T-cell (primary cell): ENCODE measurements around the gene PPP1R12A. TPM values are rescaled to one million over a fixed set of nuclear protein-coding genes. Genes with fewer than 3 reads are reported as not detected.

Experiments
- ATAC-seq, 4 experiments: fragments of 200-7000 bp in 3 of 4; fragments of 150-1000 bp in 1 of 4; cut with Tn5 transposase; replicated peaks in 1 of 4; 1 replicate in 3 of 4; 2 replicates in 1 of 4; pipeline ENCODE4 v1.10.0; 2021; ENCODE audit warnings: moderate library complexity in 3 of 4, mild to moderate bottlenecking in 2 of 4, moderate number of reproducible peaks in 1 of 4
- CTCF ChIA-PET, 2 donors: fragments of 300-600 bp; sonication (Branson Sonifier 250); formaldehyde crosslinking; loops; one replicate each; lab custom pipeline; 2022; ENCODE audit warnings: antibody characterized with exemption in 2 of 2; lab: Charles Lee
- POLR2A ChIA-PET, 2 donors: fragments of 300-600 bp; sonication (Branson Sonifier 250); formaldehyde crosslinking; loops; one replicate each; lab custom pipeline; 2022; ENCODE audit warnings: antibody characterized with exemption in 2 of 2; lab: Charles Lee
- DNase-seq, 35 experiments: peaks; one replicate each; pipeline versions ENCODE4 v3.0.0 to v3.0.0-alpha.2; 2013 to 2023
- H3K27ac ChIP-seq: one replicate; pipeline ENCODE4 v1.5.1; 2013; ENCODE audit warnings: low read length
- H3K27me3 ChIP-seq, 2 experiments: replicated peaks in 1 of 2; 1 replicate in 1 of 2; 2 replicates in 1 of 2; pipeline versions ENCODE4 v1.6.1 to v1.7.0; 2013; ENCODE audit warnings: low read length in 1 of 2, mixed read lengths in 1 of 2; ENCODE audit not compliant: control insufficient read depth in 2 of 2, insufficient read depth in 2 of 2; ENCODE audit errors: extremely low read depth in 1 of 2
- H3K36me3 ChIP-seq, 2 donors: 1 replicate in 1 of 2; 2 replicates in 1 of 2; pipeline versions ENCODE4 v1.6.1 to v1.7.0; 2013; ENCODE audit warnings: low read length in 1 of 2; ENCODE audit not compliant: control insufficient read depth in 2 of 2, insufficient read depth in 1 of 2; ENCODE audit errors: extremely low read depth in 1 of 2
- H3K4me1 ChIP-seq, 2 experiments: 1 replicate in 1 of 2; 2 replicates in 1 of 2; pipeline versions ENCODE4 v1.6.1 to v1.7.0; 2013; ENCODE audit warnings: low read length in 2 of 2, mixed read lengths in 1 of 2; ENCODE audit not compliant: insufficient read depth in 2 of 2, control insufficient read depth in 1 of 2; ENCODE audit errors: extremely low read depth in 1 of 2
- H3K4me3 ChIP-seq, 2 donors: 1 replicate in 1 of 2; 2 replicates in 1 of 2; pipeline versions ENCODE4 v1.5.1 to v1.7.0; 2013; ENCODE audit warnings: mild to moderate bottlenecking in 2 of 2, low read length in 1 of 2, moderate library complexity in 1 of 2; ENCODE audit not compliant: control insufficient read depth in 1 of 2; ENCODE audit errors: extremely low read depth in 1 of 2
- H3K9me3 ChIP-seq: 2 replicates; pipeline ENCODE4 v1.7.0; 2013
- H3K27ac Mint-ChIP-seq, 2 donors: one replicate each; pipeline ENCODE4 v1.8.0; 2020 to 2021; ENCODE audit warnings: mild to moderate bottlenecking in 2 of 2, mixed read lengths in 2 of 2
- H3K27me3 Mint-ChIP-seq, 2 donors: one replicate each; pipeline ENCODE4 v1.8.0; 2021 to 2022; ENCODE audit warnings: mixed read lengths in 2 of 2
- H3K36me3 Mint-ChIP-seq: one replicate; pipeline ENCODE4 v1.8.0; 2021; ENCODE audit warnings: mixed read lengths
- H3K4me1 Mint-ChIP-seq, 3 donors: one replicate each; pipeline ENCODE4 v1.8.0; 2020 to 2022; ENCODE audit warnings: mixed read lengths in 3 of 3, mild to moderate bottlenecking in 1 of 3
- H3K4me3 Mint-ChIP-seq, 3 donors: one replicate each; pipeline ENCODE4 v1.8.0; 2020 to 2022; ENCODE audit warnings: mild to moderate bottlenecking in 3 of 3, mixed read lengths in 3 of 3, moderate library complexity in 3 of 3
- H3K9me3 Mint-ChIP-seq, 3 donors: one replicate each; pipeline ENCODE4 v1.8.0; 2020 to 2022; ENCODE audit warnings: mixed read lengths in 3 of 3
- WGBS: methylation state at CpG from one replicate; pipeline ENCODE4 v1.1.5; 2013; ENCODE audit warnings: missing lambda C conversion rate; ENCODE audit not compliant: insufficient coverage; 5-methylcytosine and 5-hydroxymethylcytosine counted together
- total RNA-seq, 35 experiments: library from RNA in 6 of 35; stranded (reverse) in 6 of 35; fragments of 120-200 nt in 1 of 35; gene quantifications; one replicate each; pipeline versions ENCODE4 v1.2.1 to v1.2.4 and lab custom pipeline; 2013 to 2026

The PPP1R12A gene
- total RNA-seq, 5 donors from 2014 or later (not counting 1 experiment from before 2014, with no cell fraction given), result 84.8 to 109 (median 89.5) TPM

- Histone ChIP-seq H3K9me3 (peaks cover 4% of the 10 kb centered on the region), H3K4me3 (no peak overlapping the region), H3K36me3 (peaks cover 9 to 32% of the 10 kb centered on the region in 2 donors), H3K27me3 (no peaks in the 10 kb centered on the region), H3K27ac (no peak overlapping the region), H3K4me1 (peaks cover 2 to 11% of the 10 kb centered on the region in 2 experiments)
- DNase-seq, result no peak
- Mint-ChIP-seq H3K27ac (peak overlapping the region; percentile 5 to 8), H3K4me1 (peaks cover 44 to 55% (median 52%) of the 10 kb centered on the region in 3 donors), H3K27me3 (no peaks in the 10 kb centered on the region), H3K36me3 (peaks cover 66% of the 10 kb centered on the region), H3K9me3 (peaks cover 10 to 17% (median 16%) of the 10 kb centered on the region in 3 donors), H3K4me3 (no peak overlapping the region)
- POLR2A ChIA-PET, result interaction anchor here in 1 of 2 donors (0.6 kb wide), 1 partner anchor 17 kb away, joined by 3 read pairs; no protein-coding TSS in a partner anchor
- no CpG with 5 or more reads among the region's 4 CpGs for WGBS
- no peak for ATAC-seq
- CTCF ChIA-PET, result no interaction called here
Measured at GRCh38 chr12:79841878-79842265, 93.0 kb downstream of the PPP1R12A start.

GRCh38 chr12:79841248-79841877 lies 93.5 kb downstream of the PPP1R12A start:
- Mint-ChIP-seq H3K9me3 (peaks cover 10 to 17% (median 16%) of the 10 kb centered on the region in 3 donors), H3K27ac (peak overlapping the region; percentile 5 to 8), H3K27me3 (no peaks in the 10 kb centered on the region), H3K36me3 (peaks cover 66% of the 10 kb centered on the region), H3K4me1 (peaks cover 44 to 53% (median 49%) of the 10 kb centered on the region in 3 donors), H3K4me3 (no peak overlapping the region)
- POLR2A ChIA-PET, result no interaction called here
- Histone ChIP-seq H3K36me3 (peaks cover 9 to 32% of the 10 kb centered on the region in 2 donors), H3K27ac (no peak overlapping the region), H3K4me3 (no peak overlapping the region), H3K27me3 (no peaks in the 10 kb centered on the region), H3K9me3 (peaks cover 4% of the 10 kb centered on the region), H3K4me1 (peaks cover 2 to 11% of the 10 kb centered on the region in 2 experiments)
- DNase-seq (no peak), ATAC-seq (no peak)
- CTCF ChIA-PET, result no interaction called here
- WGBS, result 100% methylated on average over 1 of the region's 4 CpGs

- H3K9me3 Mint-ChIP-seq, result peaks cover 10 to 17% (median 16%) of the 10 kb centered on the region in 3 donors
- ChIA-PET CTCF (no interaction called here), POLR2A (no interaction called here)
- no peak overlapping the region for H3K4me3 Mint-ChIP-seq
- Histone ChIP-seq H3K27me3 (no peaks in the 10 kb centered on the region), H3K4me3 (no peak overlapping the region), H3K27ac (no peak overlapping the region), H3K36me3 (peaks cover 7 to 18% of the 10 kb centered on the region in 2 donors), H3K4me1 (peaks cover 2 to 11% of the 10 kb centered on the region in 2 experiments), H3K9me3 (peaks cover 4% of the 10 kb centered on the region)
- no peaks in the 10 kb centered on the region for H3K27me3 Mint-ChIP-seq
- 86% methylated on average over 3 of the region's 3 CpGs for WGBS
- H3K4me1 Mint-ChIP-seq, result peaks cover 58 to 67% (median 64%) of the 10 kb centered on the region in 3 donors
- no peak for DNase-seq
- peaks cover 66% of the 10 kb centered on the region for H3K36me3 Mint-ChIP-seq
- no peak for ATAC-seq
- no peak overlapping the region for H3K27ac Mint-ChIP-seq
Measured at GRCh38 chr12:79838359-79838758, 96.5 kb downstream of the PPP1R12A start.

- DNase-seq (no peak), ATAC-seq (no peak)
- no peaks in the 10 kb centered on the region for H3K27me3 Mint-ChIP-seq
- peaks cover 2 to 13% of the 10 kb centered on the region in 2 experiments for H3K4me1 ChIP-seq
- H3K36me3 ChIP-seq, result peaks cover 7 to 18% of the 10 kb centered on the region in 2 donors
- CTCF ChIA-PET, result no interaction called here
- H3K4me3 ChIP-seq, result no peak overlapping the region
- POLR2A ChIA-PET, result no interaction called here
- no peak overlapping the region for H3K4me3 Mint-ChIP-seq
- H3K9me3 Mint-ChIP-seq, result peaks cover 10 to 17% (median 16%) of the 10 kb centered on the region in 3 donors
- H3K36me3 Mint-ChIP-seq, result peaks cover 64% of the 10 kb centered on the region
- H3K9me3 ChIP-seq, result peaks cover 4% of the 10 kb centered on the region
- H3K4me1 Mint-ChIP-seq, result peaks cover 60 to 69% (median 65%) of the 10 kb centered on the region in 3 donors
- no peaks in the 10 kb centered on the region for H3K27me3 ChIP-seq
- WGBS, result 86% methylated on average over 1 of the region's 5 CpGs
- no peak overlapping the region for H3K27ac Mint-ChIP-seq
- no peak overlapping the region for H3K27ac ChIP-seq
Measured at GRCh38 chr12:79837575-79837974, 97.3 kb downstream of the PPP1R12A start.

- 100% methylated on average over 1 of the region's 2 CpGs for WGBS
- DNase-seq, result no peak
- Histone ChIP-seq H3K9me3 (peaks cover 4% of the 10 kb centered on the region), H3K27me3 (no peaks in the 10 kb centered on the region), H3K4me1 (peaks cover 9 to 12% of the 10 kb centered on the region in 2 experiments), H3K4me3 (no peak overlapping the region), H3K27ac (no peak overlapping the region), H3K36me3 (peaks cover 7 to 19% of the 10 kb centered on the region in 2 donors)
- POLR2A ChIA-PET, result interaction anchor here in 1 of 2 donors (0.5 kb wide), 1 partner anchor 55 kb away, joined by 3 read pairs; no protein-coding TSS in a partner anchor
- H3K36me3 Mint-ChIP-seq, result peaks cover 54% of the 10 kb centered on the region
- H3K27ac Mint-ChIP-seq, result no peak overlapping the region
- no peaks in the 10 kb centered on the region for H3K27me3 Mint-ChIP-seq
- ATAC-seq, result no peak
- CTCF ChIA-PET, result no interaction called here
- H3K9me3 Mint-ChIP-seq, result peaks cover 8 to 16% (median 13%) of the 10 kb centered on the region in 3 donors
- H3K4me3 Mint-ChIP-seq, result no peak overlapping the region
- peaks cover 63 to 69% (median 64%) of the 10 kb centered on the region in 3 donors for H3K4me1 Mint-ChIP-seq
Measured at GRCh38 chr12:79835377-79835843, 99.5 kb downstream of the PPP1R12A start.

GRCh38 chr12:79834712-79835376 lies 100.1 kb downstream of the PPP1R12A start:
- Mint-ChIP-seq H3K27me3 (no peaks in the 10 kb centered on the region), H3K4me1 (peaks cover 65 to 69% (median 67%) of the 10 kb centered on the region in 3 donors), H3K36me3 (peaks cover 51% of the 10 kb centered on the region), H3K9me3 (peaks cover 4 to 12% (median 10%) of the 10 kb centered on the region in 3 donors), H3K4me3 (no peak overlapping the region), H3K27ac (no peak overlapping the region)
- ChIA-PET CTCF (no interaction called here), POLR2A (no interaction called here)
- Histone ChIP-seq H3K4me3 (no peak overlapping the region), H3K4me1 (peaks cover 12 to 14% of the 10 kb centered on the region in 2 experiments), H3K36me3 (peaks cover 7 to 21% of the 10 kb centered on the region in 2 donors), H3K9me3 (peaks cover 4% of the 10 kb centered on the region), H3K27me3 (no peaks in the 10 kb centered on the region), H3K27ac (no peak overlapping the region)
- 85% methylated on average over 3 of the region's 3 CpGs for WGBS
- ATAC-seq (no peak), DNase-seq (no peak)
